ENCODE data around the gene NAAA. TPM values are rescaled to one million over a fixed set of nuclear protein-coding genes. Genes with fewer than 3 reads are reported as not detected.

The NAAA gene
- total RNA-seq, 1 experiment from 2014 or later = 0.16 TPM

- in situ Hi-C loops (cut with HindIII; ENCODE audit: low pct_unique_long_range_greater_than_20kb, low sequenced_read_pairs) = no loop called here
- DNase-seq (ENCODE audit: low read depth, low spot score) = no peak
These were observed 54.7 kb downstream of the NAAA start for GRCh38 chr4:75886104-75886503.

- DNase-seq (ENCODE audit: low read depth, low spot score) = no peak
- in situ Hi-C loops (cut with HindIII; ENCODE audit: low pct_unique_long_range_greater_than_20kb, low sequenced_read_pairs) = no loop called here
These were observed 59.3 kb downstream of the NAAA start for GRCh38 chr4:75881476-75881875.

- no peak for DNase-seq (ENCODE audit: low read depth, low spot score)
- in situ Hi-C loops (cut with HindIII; ENCODE audit: low pct_unique_long_range_greater_than_20kb, low sequenced_read_pairs) = no loop called here
These were observed 60.5 kb downstream of the NAAA start for GRCh38 chr4:75880278-75880677.

GRCh38 chr4:75878246-75878756 is 62.5 kb downstream of the NAAA start:
- in situ Hi-C loops (cut with HindIII; ENCODE audit: low pct_unique_long_range_greater_than_20kb, low sequenced_read_pairs) = no loop called here

GRCh38 chr4:75876218-75876617 is 64.6 kb downstream of the NAAA start:
- in situ Hi-C loops (cut with HindIII; ENCODE audit: low pct_unique_long_range_greater_than_20kb, low sequenced_read_pairs) = no loop called here
- no peak for DNase-seq (ENCODE audit: low read depth, low spot score)

More at GRCh38 chr4:75878246-75878756, 62.5 kb downstream of the NAAA start:
- peak; percentile 4 for DNase-seq (ENCODE audit: low read depth, low spot score)

- DNase-seq (ENCODE audit: low read depth, low spot score) = no peak
- in situ Hi-C loops (cut with HindIII; ENCODE audit: low pct_unique_long_range_greater_than_20kb, low sequenced_read_pairs) = no loop called here
These were observed 71.7 kb downstream of the NAAA start for GRCh38 chr4:75869100-75869499.

- no peak for DNase-seq (ENCODE audit: low read depth, low spot score)
- in situ Hi-C loops (cut with HindIII; ENCODE audit: low pct_unique_long_range_greater_than_20kb, low sequenced_read_pairs) = no loop called here
These were observed 73.7 kb downstream of the NAAA start for GRCh38 chr4:75867130-75867529.

Other genes with a start within 250 kb of the NAAA start
- gene USO1, start 216.4 kb downstream of the NAAA start, total RNA-seq (2014; rRNA removed; shearing (Covaris generic)) = 80.7 and 91.6 TPM in 2 replicates
- gene PPEF2, start 38.6 kb downstream of the NAAA start, total RNA-seq (2014; rRNA removed; shearing (Covaris generic)) = not detected in 2 replicates
- gene SDAD1, start 49.9 kb upstream of the NAAA start, total RNA-seq (2014; rRNA removed; shearing (Covaris generic)) = 42.6 and 44.0 TPM in 2 replicates
- 0.13 and 0.21 TPM in 2 replicates for gene CXCL9, start 66.5 kb upstream of the NAAA start, total RNA-seq (2014; rRNA removed; shearing (Covaris generic))
- gene CXCL10, start 82.5 kb upstream of the NAAA start, total RNA-seq (2014; rRNA removed; shearing (Covaris generic)) = not detected in 2 replicates
- gene CXCL11, start 95.1 kb upstream of the NAAA start, total RNA-seq (2014; rRNA removed; shearing (Covaris generic)) = 0.26 TPM in 1 of 2 replicates, not detected in the other
- 8.5 and 9.7 TPM in 2 replicates for gene ART3, start 133.7 kb upstream of the NAAA start, total RNA-seq (2014; rRNA removed; shearing (Covaris generic))
- gene NUP54, start 207.4 kb upstream of the NAAA start, total RNA-seq (2014; rRNA removed; shearing (Covaris generic)) = 32.0 and 36.2 TPM in 2 replicates

Data from SK-MEL-5 (cell line).